ENCODE data around the gene UNC5C.

UNC5C gene

GRCh38 chr4:95217197-95217596 lies 331.6 kb downstream of the UNC5C start:
- DNase-seq (ENCODE audit: low read depth) = no peak

- no peak for DNase-seq (ENCODE audit: low read depth)
Observed at GRCh38 chr4:95216636-95217035, 332.1 kb downstream of the UNC5C start.

GRCh38 chr4:95215991-95216605 lies 332.7 kb downstream of the UNC5C start:
- DNase-seq (ENCODE audit: low read depth) = no peak

- no peak for DNase-seq (ENCODE audit: low read depth)
Observed at GRCh38 chr4:95215043-95215442, 333.7 kb downstream of the UNC5C start.

- DNase-seq (ENCODE audit: low read depth) = no peak
Observed at GRCh38 chr4:95214408-95214807, 334.4 kb downstream of the UNC5C start.

- no peak for DNase-seq (ENCODE audit: low read depth)
Observed at GRCh38 chr4:95213366-95213765, 335.4 kb downstream of the UNC5C start.

GRCh38 chr4:95212692-95213091 lies 336.1 kb downstream of the UNC5C start:
- DNase-seq (ENCODE audit: low read depth) = no peak

GRCh38 chr4:95209927-95210326 lies 338.8 kb downstream of the UNC5C start:
- no peak for DNase-seq (ENCODE audit: low read depth)

- no peak for DNase-seq (ENCODE audit: low read depth)
Observed at GRCh38 chr4:95204873-95205272, 343.9 kb downstream of the UNC5C start.

- DNase-seq (ENCODE audit: low read depth) = no peak
Observed at GRCh38 chr4:95204267-95204844, 344.4 kb downstream of the UNC5C start.

GRCh38 chr4:95198961-95199360 lies 349.8 kb downstream of the UNC5C start:
- no peak for DNase-seq (ENCODE audit: low read depth)

GRCh38 chr4:95197353-95197752 lies 351.4 kb downstream of the UNC5C start:
- no peak for DNase-seq (ENCODE audit: low read depth)

GRCh38 chr4:95193391-95194224 lies 355.2 kb downstream of the UNC5C start:
- no peak for DNase-seq (ENCODE audit: low read depth)

GRCh38 chr4:95191537-95191936 lies 357.2 kb downstream of the UNC5C start:
- DNase-seq (ENCODE audit: low read depth) = no peak

- DNase-seq (ENCODE audit: low read depth) = no peak
Observed at GRCh38 chr4:95190751-95191436, 357.9 kb downstream of the UNC5C start.

- no peak for DNase-seq (ENCODE audit: low read depth)
Observed at GRCh38 chr4:95188701-95189370, 359.9 kb downstream of the UNC5C start.

GRCh38 chr4:95186666-95187065 lies 362.1 kb downstream of the UNC5C start:
- DNase-seq (ENCODE audit: low read depth) = no peak

GRCh38 chr4:95183656-95184408 lies 364.9 kb downstream of the UNC5C start:
- DNase-seq (ENCODE audit: low read depth) = no peak

GRCh38 chr4:95181996-95182306 lies 366.8 kb downstream of the UNC5C start:
- no peak for DNase-seq (ENCODE audit: low read depth)

GRCh38 chr4:95181243-95181995 lies 367.4 kb downstream of the UNC5C start:
- no peak for DNase-seq (ENCODE audit: low read depth)
